Hepatocyte (in vitro differentiated cells): ENCODE data around the gene BSN.

Source experiments
- EZH2 ChIP-seq: fragments of 200-600 bp; sonication (generic); IDR thresholded peaks from 2 replicates; pipeline ENCODE4 v1.6.1; 2016; ENCODE audit warnings: antibody characterized with exemption, mild to moderate bottlenecking, borderline replicate concordance
- TF ChIP-seq, protein P1 (sequence below): fragments of 200-600 bp; sonication (generic); IDR thresholded peaks from 2 replicates; pipeline ENCODE4 v1.5.1; 2016; ENCODE audit warnings: antibody characterized with exemption, mild to moderate bottlenecking; ENCODE audit not compliant: poor library complexity

GRCh38 chr3:49641292-49641691 lies 87.0 kb downstream of the BSN start:
- TF ChIP-seq, protein P1, sequence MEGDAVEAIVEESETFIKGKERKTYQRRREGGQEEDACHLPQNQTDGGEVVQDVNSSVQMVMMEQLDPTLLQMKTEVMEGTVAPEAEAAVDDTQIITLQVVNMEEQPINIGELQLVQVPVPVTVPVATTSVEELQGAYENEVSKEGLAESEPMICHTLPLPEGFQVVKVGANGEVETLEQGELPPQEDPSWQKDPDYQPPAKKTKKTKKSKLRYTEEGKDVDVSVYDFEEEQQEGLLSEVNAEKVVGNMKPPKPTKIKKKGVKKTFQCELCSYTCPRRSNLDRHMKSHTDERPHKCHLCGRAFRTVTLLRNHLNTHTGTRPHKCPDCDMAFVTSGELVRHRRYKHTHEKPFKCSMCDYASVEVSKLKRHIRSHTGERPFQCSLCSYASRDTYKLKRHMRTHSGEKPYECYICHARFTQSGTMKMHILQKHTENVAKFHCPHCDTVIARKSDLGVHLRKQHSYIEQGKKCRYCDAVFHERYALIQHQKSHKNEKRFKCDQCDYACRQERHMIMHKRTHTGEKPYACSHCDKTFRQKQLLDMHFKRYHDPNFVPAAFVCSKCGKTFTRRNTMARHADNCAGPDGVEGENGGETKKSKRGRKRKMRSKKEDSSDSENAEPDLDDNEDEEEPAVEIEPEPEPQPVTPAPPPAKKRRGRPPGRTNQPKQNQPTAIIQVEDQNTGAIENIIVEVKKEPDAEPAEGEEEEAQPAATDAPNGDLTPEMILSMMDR: no peak
- no peak for TF ChIP-seq EZH2
